ENCODE measurements around the gene URAD. TPM values are rescaled to one million over a fixed set of nuclear protein-coding genes. Genes with fewer than 3 reads are reported as not detected.

URAD gene
- total RNA-seq, 1 donor from 2014 or later = not detected

DNA sequence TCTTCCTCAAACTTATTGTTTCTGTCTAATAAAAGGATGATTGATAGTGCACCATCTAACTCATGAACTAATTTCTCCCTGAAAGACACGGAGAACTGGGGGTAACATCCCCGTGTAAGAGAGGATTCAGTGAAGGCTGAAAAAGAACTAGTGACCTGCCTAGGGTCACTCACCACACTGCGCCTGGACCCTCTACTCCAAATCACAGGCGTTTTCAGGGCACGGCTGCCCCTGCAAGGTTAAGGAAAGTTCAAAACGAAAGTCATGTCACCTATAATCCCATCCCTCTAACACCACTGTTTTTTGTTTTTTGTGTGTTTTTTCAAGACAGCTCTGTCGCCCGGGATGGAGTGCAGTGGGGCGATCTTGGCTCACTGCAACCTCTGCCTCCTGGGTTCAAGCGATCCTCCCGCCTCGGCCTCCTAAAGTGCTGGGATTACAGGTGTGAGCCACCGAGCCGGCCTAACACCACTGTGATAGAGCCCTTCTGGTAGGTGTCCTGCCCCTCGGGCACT is 8.7 kb downstream of the URAD start:
- no peak overlapping the region for H3K4me3 ChIP-seq
- no peaks in the 10 kb centered on the region for H3K9me3 ChIP-seq
- DNase-seq (peak; percentile 35), ATAC-seq (no peak)
- peaks cover 93% of the 10 kb centered on the region for H3K27me3 ChIP-seq
- TF ChIP-seq, protein P1, sequence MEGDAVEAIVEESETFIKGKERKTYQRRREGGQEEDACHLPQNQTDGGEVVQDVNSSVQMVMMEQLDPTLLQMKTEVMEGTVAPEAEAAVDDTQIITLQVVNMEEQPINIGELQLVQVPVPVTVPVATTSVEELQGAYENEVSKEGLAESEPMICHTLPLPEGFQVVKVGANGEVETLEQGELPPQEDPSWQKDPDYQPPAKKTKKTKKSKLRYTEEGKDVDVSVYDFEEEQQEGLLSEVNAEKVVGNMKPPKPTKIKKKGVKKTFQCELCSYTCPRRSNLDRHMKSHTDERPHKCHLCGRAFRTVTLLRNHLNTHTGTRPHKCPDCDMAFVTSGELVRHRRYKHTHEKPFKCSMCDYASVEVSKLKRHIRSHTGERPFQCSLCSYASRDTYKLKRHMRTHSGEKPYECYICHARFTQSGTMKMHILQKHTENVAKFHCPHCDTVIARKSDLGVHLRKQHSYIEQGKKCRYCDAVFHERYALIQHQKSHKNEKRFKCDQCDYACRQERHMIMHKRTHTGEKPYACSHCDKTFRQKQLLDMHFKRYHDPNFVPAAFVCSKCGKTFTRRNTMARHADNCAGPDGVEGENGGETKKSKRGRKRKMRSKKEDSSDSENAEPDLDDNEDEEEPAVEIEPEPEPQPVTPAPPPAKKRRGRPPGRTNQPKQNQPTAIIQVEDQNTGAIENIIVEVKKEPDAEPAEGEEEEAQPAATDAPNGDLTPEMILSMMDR (IDR thresholded peaks at IDR 0.05) = no peak
- no peaks in the 10 kb centered on the region for H3K4me1 ChIP-seq
- no peaks in the 10 kb centered on the region for H3K36me3 ChIP-seq
- intact Hi-C loops (cut with DNase I) = loop anchor here (10.0 kb wide), 2 partner anchors 155 to 605 kb away; no protein-coding TSS in a partner anchor
- H3K27ac ChIP-seq = no peak overlapping the region

DNA sequence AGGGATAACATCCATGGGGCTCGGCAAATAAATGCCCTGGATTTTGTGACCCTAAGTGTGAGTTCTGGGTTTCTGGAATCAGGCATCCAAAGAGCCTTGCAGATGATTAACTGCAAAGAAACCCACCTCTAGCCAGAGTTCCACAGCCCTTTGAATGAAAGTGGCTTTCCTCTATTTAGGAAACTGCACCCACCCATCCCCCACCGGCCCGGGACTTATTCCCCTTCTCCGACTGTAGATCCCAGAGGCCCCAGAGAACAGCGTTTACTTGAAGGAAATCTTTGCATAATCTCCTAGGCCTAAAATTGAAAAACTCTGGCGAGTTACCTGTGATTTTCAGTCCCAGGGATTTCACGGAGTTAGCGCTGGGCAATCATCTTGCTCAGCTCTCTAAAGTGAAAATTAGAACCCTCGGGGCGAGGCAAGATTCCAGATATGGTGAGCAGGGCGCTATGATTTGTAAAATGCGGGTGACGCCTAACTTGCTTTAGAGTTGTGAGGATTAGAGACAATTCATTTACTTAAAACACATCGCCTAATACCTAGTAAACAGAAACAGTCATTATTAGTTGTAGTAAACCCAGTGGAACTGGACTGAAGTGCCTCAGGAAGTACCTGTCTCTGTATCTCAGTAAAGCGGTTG is 9.4 kb downstream of the URAD start:
- H3K36me3 ChIP-seq = no peaks in the 10 kb centered on the region
- no peaks in the 10 kb centered on the region for H3K4me1 ChIP-seq
- H3K27ac ChIP-seq = no peak overlapping the region
- H3K27me3 ChIP-seq = peaks cover 99% of the 10 kb centered on the region
- DNase-seq (peak; percentile 16), ATAC-seq (no peak)
- H3K4me3 ChIP-seq = no peak overlapping the region
- intact Hi-C loops (cut with DNase I) = loop anchor here (10.0 kb wide), 1 partner anchor 154 kb away; no protein-coding TSS in a partner anchor
- TF ChIP-seq, protein P1 (IDR thresholded peaks at IDR 0.05) = no peak
- H3K9me3 ChIP-seq = no peaks in the 10 kb centered on the region

DNA sequence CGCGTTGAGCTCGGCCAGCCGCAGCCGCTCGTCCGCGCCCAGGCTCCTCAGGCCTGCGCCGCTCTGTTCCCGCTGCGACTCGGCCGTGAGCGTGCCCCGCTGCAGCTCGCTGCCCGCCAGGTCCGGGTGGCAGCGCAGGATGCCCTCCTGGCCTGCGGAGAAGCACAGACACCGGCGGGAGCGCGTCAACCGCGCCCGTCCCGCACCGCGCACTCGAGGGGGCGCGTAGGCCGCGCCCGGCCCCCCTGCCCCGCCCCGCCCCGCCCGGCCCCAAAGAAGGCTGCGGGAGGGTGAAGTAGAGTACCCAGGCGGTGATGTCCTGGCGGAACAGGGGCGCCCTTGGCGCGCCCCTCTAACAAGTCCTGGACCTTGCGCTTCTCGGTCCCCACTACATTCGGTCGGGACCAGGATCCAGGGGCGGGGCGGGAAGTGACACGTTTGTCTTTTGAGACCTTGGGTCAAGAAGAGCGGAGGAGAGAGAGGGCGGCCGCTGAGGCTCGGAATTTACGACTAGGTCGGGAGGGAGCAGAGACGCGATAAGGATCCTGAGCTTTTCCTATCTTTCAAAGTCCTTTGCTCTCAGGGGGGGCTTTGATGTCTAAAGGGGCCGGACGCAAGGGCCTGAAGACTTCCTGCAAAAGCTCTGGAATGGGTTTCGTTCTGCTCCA is 10.1 kb downstream of the URAD start:
- TF ChIP-seq, protein P1 (IDR thresholded peaks at IDR 0.05) = no peak
- Histone ChIP-seq H3K9me3 (no peaks in the 10 kb centered on the region), H3K36me3 (no peaks in the 10 kb centered on the region), H3K27me3 (peaks cover 98% of the 10 kb centered on the region), H3K27ac (no peak overlapping the region), H3K4me3 (no peak overlapping the region), H3K4me1 (no peaks in the 10 kb centered on the region)
- ATAC-seq (no peak), DNase-seq (peak; percentile 58)
- intact Hi-C loops (cut with DNase I) = loop anchor here (10.0 kb wide), 1 partner anchor 154 kb away; no protein-coding TSS in a partner anchor

DNA sequence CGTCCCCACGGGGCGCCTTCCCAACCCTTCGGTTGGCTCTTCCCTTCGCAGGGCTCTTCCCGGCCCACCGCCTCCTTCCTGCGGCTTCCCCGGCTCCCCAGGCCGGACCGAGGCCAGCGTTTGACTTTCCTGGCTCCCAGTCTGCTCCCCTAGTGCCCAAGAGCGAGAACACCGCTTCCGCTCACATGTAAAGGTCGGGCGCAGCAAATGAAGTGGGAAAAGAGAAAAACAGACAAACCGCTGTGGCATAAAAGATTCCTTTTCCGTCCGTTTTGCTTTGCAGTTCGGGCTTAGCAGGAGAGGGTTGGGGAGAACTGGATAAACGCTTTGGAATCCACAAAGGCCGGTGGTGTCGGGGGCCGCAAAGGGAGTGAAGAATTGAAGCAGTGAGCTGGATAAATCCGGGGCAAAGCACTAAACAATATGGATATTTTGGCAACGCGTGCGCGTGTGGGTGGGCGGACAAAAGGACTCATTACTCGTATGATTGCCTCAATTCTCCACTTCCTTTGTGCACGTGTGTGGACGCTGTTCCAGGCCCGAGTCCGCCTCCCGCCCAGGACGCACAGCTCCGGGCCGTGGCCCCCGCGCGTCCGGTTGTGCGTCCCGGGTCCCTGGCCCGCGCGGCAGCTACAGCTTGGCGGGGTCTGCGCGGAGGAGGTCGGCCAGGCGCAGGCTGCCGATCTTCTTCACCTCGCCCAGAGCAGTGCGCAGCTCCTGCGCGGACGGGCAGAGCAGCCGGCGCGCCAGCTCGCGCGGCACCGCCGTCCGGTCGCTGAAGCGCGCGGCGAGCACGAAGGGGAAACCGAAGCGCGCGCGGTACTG is 10.8 kb downstream of the URAD start:
- no peak for ATAC-seq
- TF ChIP-seq, protein P1 (IDR thresholded peaks at IDR 0.05) = no peak
- no peak overlapping the region for H3K4me3 ChIP-seq

DNA sequence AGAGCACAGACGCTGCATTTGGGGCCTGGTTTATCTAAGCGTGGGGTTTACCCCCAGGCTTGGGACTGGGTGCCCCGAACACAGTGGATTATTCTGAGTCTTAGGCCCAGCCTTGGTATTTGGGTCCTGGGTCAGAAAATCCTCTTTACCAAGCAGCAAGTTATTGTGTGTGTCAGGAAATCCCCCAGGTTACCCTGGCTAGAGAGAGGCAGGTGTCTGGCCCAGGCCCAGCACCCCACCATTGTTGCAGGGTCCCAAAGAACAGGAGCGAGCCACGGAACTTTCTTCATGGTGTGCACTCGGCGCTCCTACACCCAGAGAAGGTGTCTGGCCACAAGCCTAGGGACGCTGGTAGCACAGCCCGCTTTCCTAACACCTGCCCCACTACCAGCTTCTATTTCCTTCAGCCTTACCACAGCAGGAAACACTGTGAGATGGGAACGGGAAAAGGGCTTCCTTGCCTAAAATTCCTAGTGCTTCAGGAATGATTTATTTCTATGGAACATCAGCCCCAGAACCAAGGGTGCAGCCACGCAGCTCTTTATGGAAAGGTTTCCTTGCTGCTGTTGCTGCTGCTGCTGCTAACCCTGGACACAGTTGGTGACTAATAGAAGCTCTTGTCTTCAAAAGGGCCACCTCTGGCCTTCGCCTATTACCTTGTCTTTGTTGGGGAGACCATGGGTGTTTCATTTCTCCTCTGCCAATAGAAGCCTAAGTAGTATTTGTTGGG is 12.0 kb downstream of the URAD start:
- Histone ChIP-seq H3K4me1 (no peaks in the 10 kb centered on the region), H3K27ac (no peak overlapping the region), H3K36me3 (no peaks in the 10 kb centered on the region), H3K4me3 (no peak overlapping the region), H3K27me3 (peaks cover 97% of the 10 kb centered on the region), H3K9me3 (no peaks in the 10 kb centered on the region)
- intact Hi-C loops (cut with DNase I) = loop anchor here (10.0 kb wide), 1 partner anchor 152 kb away; no protein-coding TSS in a partner anchor
- ATAC-seq = no peak
- peak; percentile 9 for DNase-seq
- TF ChIP-seq, protein P1 (IDR thresholded peaks at IDR 0.05) = no peak

More for the DNA sequence above, 10.8 kb downstream of the URAD start:
- Histone ChIP-seq H3K4me1 (no peaks in the 10 kb centered on the region), H3K9me3 (no peaks in the 10 kb centered on the region), H3K27ac (no peak overlapping the region), H3K36me3 (no peaks in the 10 kb centered on the region), H3K27me3 (peaks cover 98% of the 10 kb centered on the region)
- peak; percentile 51 for DNase-seq
- intact Hi-C loops (cut with DNase I) = loop anchor here (10.0 kb wide), 1 partner anchor 153 kb away; no protein-coding TSS in a partner anchor
